Testis (tissue), 2 donors: Measurements from ENCODE around the gene EFNA1.

Experiments used
- CTCF ChIP-seq, 3 experiments: fragments of 450-650 bp in 2 of 3; fragments of 200-600 bp in 1 of 3; sonication (generic) in 1 of 3; IDR thresholded peaks; one replicate each; pipeline ENCODE4 v1.5.1; 2016 to 2019; ENCODE audit warnings: antibody characterized with exemption in 3 of 3, mild to moderate bottlenecking in 2 of 3, moderate library complexity in 1 of 3
- POLR2A ChIP-seq: fragments of 450-650 bp; IDR thresholded peaks from one replicate; pipeline ENCODE4 v1.6.1; 2017; ENCODE audit warnings: antibody characterized with exemption, mild to moderate bottlenecking, moderate library complexity

- TF ChIP-seq CTCF (IDR thresholded peaks at IDR 0.05) (no peak), POLR2A (no peak)
Observed at GRCh38 chr1:155113450-155113980, 14.2 kb upstream of the EFNA1 start.
